Loucy (cell line): Measurements from ENCODE around the gene EFNA5.

Source experiments
- H2AFZ ChIP-seq: fragments of 200-600 bp; sonication (generic); 2 replicates; pipeline ENCODE4 v1.6.0; 2016; ENCODE audit warnings: antibody characterized with exemption, mild to moderate bottlenecking, low read length, moderate library complexity
- H3F3A ChIP-seq: fragments of 200-600 bp; 2 replicates; pipeline ENCODE4 v1.6.0; 2016; ENCODE audit warnings: antibody characterized with exemption, low read depth, mild to moderate bottlenecking
- H3K27me3 ChIP-seq: fragments of 200-600 bp; sonication (generic); 2 replicates; pipeline ENCODE4 v1.6.1; 2014; ENCODE audit warnings: low read length, mild to moderate bottlenecking; ENCODE audit not compliant: insufficient read depth, poor library complexity, severe bottlenecking
- H3K36me3 ChIP-seq: fragments of 200-600 bp; sonication (generic); 2 replicates; pipeline ENCODE4 v1.6.1; 2016; ENCODE audit warnings: low read length; ENCODE audit not compliant: insufficient read depth
- H3K4me1 ChIP-seq: fragments of 200-600 bp; sonication (generic); 2 replicates; pipeline ENCODE4 v1.5.1; 2014; ENCODE audit warnings: low read length, mild to moderate bottlenecking; ENCODE audit not compliant: insufficient read depth, poor library complexity, severe bottlenecking
- H3K4me2 ChIP-seq: fragments of 200-600 bp; sonication (generic); 2 replicates; pipeline ENCODE4 v1.6.0; 2014; ENCODE audit warnings: antibody characterized with exemption, low read length, low read depth, mild to moderate bottlenecking; ENCODE audit not compliant: poor library complexity, severe bottlenecking
- H3K4me3 ChIP-seq: fragments of 200-600 bp; sonication (generic); 2 replicates; pipeline ENCODE4 v1.5.1; 2014; ENCODE audit warnings: low read length, mild to moderate bottlenecking, mixed read lengths; ENCODE audit not compliant: poor library complexity, severe bottlenecking
- H3K79me2 ChIP-seq: fragments of 200-600 bp; sonication (generic); 2 replicates; pipeline ENCODE4 v1.6.1; 2014; ENCODE audit warnings: low read length; ENCODE audit not compliant: insufficient read depth
- H3K9ac ChIP-seq: fragments of 200-600 bp; sonication (generic); 2 replicates; pipeline ENCODE4 v1.6.0; 2014; ENCODE audit warnings: mild to moderate bottlenecking, low read depth, low read length, moderate library complexity; ENCODE audit not compliant: poor library complexity, severe bottlenecking
- H3K9me2 ChIP-seq: fragments of 200-600 bp; sonication (generic); replicated peaks from 2 replicates; pipeline ENCODE4 v1.6.1; 2016; ENCODE audit warnings: low read depth, low read length, mixed read lengths
- H3K9me3 ChIP-seq: fragments of 200-600 bp; sonication (generic); 2 replicates; pipeline ENCODE4 v1.6.1; 2014; ENCODE audit warnings: mild to moderate bottlenecking, antibody characterized with exemption, low read length, low read depth; ENCODE audit not compliant: insufficient read depth
- H4K20me1 ChIP-seq: fragments of 200-600 bp; sonication (generic); 2 replicates; pipeline ENCODE4 v1.6.0; 2014; ENCODE audit warnings: antibody characterized with exemption, low read length, mild to moderate bottlenecking; ENCODE audit not compliant: insufficient read depth, poor library complexity, severe bottlenecking
- CTCF ChIP-seq: fragments of 200-600 bp; sonication (generic); conservative IDR thresholded peaks from 2 replicates; pipeline ENCODE4 v1.5.1; 2014; ENCODE audit warnings: mild to moderate bottlenecking, antibody characterized with exemption, low read length
- EZH2phosphoT487 ChIP-seq: fragments of 200-600 bp; IDR thresholded peaks from 2 replicates; pipeline ENCODE4 v1.6.1; 2018; ENCODE audit warnings: antibody characterized with exemption, mild to moderate bottlenecking, moderate library complexity, borderline replicate concordance

Gene EFNA5

GRCh38 chr5:107673039-107673367 is 2.3 kb upstream of the EFNA5 start:
- H3K9me3 ChIP-seq, result no peaks in the 10 kb centered on the region
- no peaks in the 10 kb centered on the region for H3F3A ChIP-seq
- peak overlapping the region; percentile 72 for H3K4me3 ChIP-seq
- no peaks in the 10 kb centered on the region for H3K36me3 ChIP-seq
- TF ChIP-seq CTCF (no peak), EZH2phosphoT487 (no peak)
- H3K4me2 ChIP-seq, result peak overlapping the region; percentile 89
- peaks cover 6% of the 10 kb centered on the region for H3K27me3 ChIP-seq
- H4K20me1 ChIP-seq, result no peaks in the 10 kb centered on the region
- H3K79me2 ChIP-seq, result no peaks in the 10 kb centered on the region
- peaks cover 7% of the 10 kb centered on the region for H3K4me1 ChIP-seq
- no peaks in the 10 kb centered on the region for H3K9me2 ChIP-seq
- H3K9ac ChIP-seq, result no peak overlapping the region
- H2AFZ ChIP-seq, result peak overlapping the region; percentile 73

- no peaks in the 10 kb centered on the region for H3K36me3 ChIP-seq
- no peak overlapping the region for H2AFZ ChIP-seq
- peaks cover 6% of the 10 kb centered on the region for H3K27me3 ChIP-seq
- no peaks in the 10 kb centered on the region for H4K20me1 ChIP-seq
- H3K79me2 ChIP-seq, result no peaks in the 10 kb centered on the region
- peak overlapping the region; percentile 72 for H3K4me3 ChIP-seq
- H3F3A ChIP-seq, result no peaks in the 10 kb centered on the region
- TF ChIP-seq CTCF (no peak), EZH2phosphoT487 (no peak)
- no peaks in the 10 kb centered on the region for H3K9me2 ChIP-seq
- peak overlapping the region; percentile 89 for H3K4me2 ChIP-seq
- no peaks in the 10 kb centered on the region for H3K9me3 ChIP-seq
- H3K9ac ChIP-seq, result no peak overlapping the region
- H3K4me1 ChIP-seq, result peaks cover 7% of the 10 kb centered on the region
Measured at GRCh38 chr5:107672211-107673038, 1.7 kb upstream of the EFNA5 start.

- H3K4me2 ChIP-seq, result peak overlapping the region; percentile 57
- peak overlapping the region; percentile 38 for H3K4me3 ChIP-seq
- H3K9me3 ChIP-seq, result no peaks in the 10 kb centered on the region
- H3K79me2 ChIP-seq, result no peaks in the 10 kb centered on the region
- H3K9ac ChIP-seq, result no peak overlapping the region
- H3K9me2 ChIP-seq, result no peaks in the 10 kb centered on the region
- H2AFZ ChIP-seq, result no peak overlapping the region
- H3F3A ChIP-seq, result no peaks in the 10 kb centered on the region
- H3K27me3 ChIP-seq, result peaks cover 6% of the 10 kb centered on the region
- peaks cover 7% of the 10 kb centered on the region for H3K4me1 ChIP-seq
- no peak for TF ChIP-seq EZH2phosphoT487
- TF ChIP-seq CTCF, result no peak
- no peaks in the 10 kb centered on the region for H3K36me3 ChIP-seq
- H4K20me1 ChIP-seq, result no peaks in the 10 kb centered on the region
Measured at GRCh38 chr5:107671742-107672210, 1.0 kb upstream of the EFNA5 start.
